Common myeloid progenitor, CD34-positive (primary cell): ENCODE data around the gene ATE1.
"Not testable (repeated sequence)": the region's sequence is repeated elsewhere in the genome, so short reads cannot be mapped to it uniquely, and the experiment has no call there.

Source experiments
- CTCF ChIA-PET: fragments of 350-600 bp; sonication (Branson Sonifier 250); formaldehyde crosslinking; loops from one replicate; lab custom pipeline; 2021; ENCODE audit warnings: antibody characterized with exemption; lab: Charles Lee
- POLR2A ChIA-PET: fragments of 350-600 bp; sonication (Branson Sonifier 250); formaldehyde crosslinking; loops from one replicate; lab custom pipeline; 2021; ENCODE audit warnings: antibody characterized with exemption; lab: Charles Lee
- DNase-seq, 3 donors: peaks; one replicate each; pipeline versions ENCODE4 v3.0.0 to v3.0.0-alpha.2; 2013
- H3K27ac ChIP-seq, 2 experiments: 1 replicate in 1 of 2; 2 replicates in 1 of 2; pipeline ENCODE4 v1.7.0; 2013; ENCODE audit warnings: inconsistent platforms in 2 of 2, low read length in 2 of 2, mild to moderate bottlenecking in 2 of 2, low read depth in 1 of 2, moderate library complexity in 1 of 2; ENCODE audit not compliant: severe bottlenecking in 2 of 2, insufficient read depth in 1 of 2, poor library complexity in 1 of 2
- H3K27me3 ChIP-seq, 5 experiments: replicated peaks in 2 of 5; 1 replicate in 3 of 5; 2 replicates in 2 of 5; pipeline versions ENCODE4 v1.6.1 to v1.7.0; 2013; ENCODE audit warnings: low read length in 4 of 5, mild to moderate bottlenecking in 2 of 5, moderate library complexity in 2 of 5, inconsistent platforms in 1 of 5; ENCODE audit not compliant: insufficient read depth in 5 of 5, control insufficient read depth in 4 of 5
- H3K36me3 ChIP-seq, 4 experiments: 1 replicate in 2 of 4; 2 replicates in 2 of 4; pipeline versions ENCODE4 v1.6.1 to v1.7.0; 2013; ENCODE audit warnings: low read length in 3 of 4, control low read depth in 1 of 4, mild to moderate bottlenecking in 1 of 4; ENCODE audit not compliant: control insufficient read depth in 4 of 4, insufficient read depth in 4 of 4
- H3K4me1 ChIP-seq, 4 experiments: 1 replicate in 3 of 4; 2 replicates in 1 of 4; pipeline versions ENCODE4 v1.6.1 to v1.7.1; 2013; ENCODE audit warnings: low read length in 3 of 4, mild to moderate bottlenecking in 3 of 4, control low read depth in 1 of 4, inconsistent platforms in 1 of 4, moderate library complexity in 1 of 4; ENCODE audit not compliant: control insufficient read depth in 4 of 4, insufficient read depth in 4 of 4; ENCODE audit errors: control extremely low read depth in 1 of 4
- H3K4me3 ChIP-seq, 7 experiments: 1 replicate in 4 of 7; 2 replicates in 3 of 7; pipeline versions ENCODE4 v1.5.1 to v1.7.0; 2013; ENCODE audit warnings: mild to moderate bottlenecking in 7 of 7, low read length in 6 of 7, moderate library complexity in 6 of 7, inconsistent platforms in 2 of 7, low read depth in 2 of 7, control low read depth in 1 of 7; ENCODE audit not compliant: insufficient read depth in 4 of 7, control insufficient read depth in 1 of 7; ENCODE audit errors: extremely low read depth in 1 of 7
- H3K9me3 ChIP-seq, 5 experiments: 1 replicate in 4 of 5; 2 replicates in 1 of 5; pipeline versions ENCODE4 v1.6.1 to v1.7.1; 2013; ENCODE audit warnings: low read length in 4 of 5, mild to moderate bottlenecking in 2 of 5, inconsistent platforms in 1 of 5, low read depth in 1 of 5, moderate library complexity in 1 of 5; ENCODE audit not compliant: control insufficient read depth in 4 of 5, insufficient read depth in 2 of 5; ENCODE audit errors: control extremely low read depth in 1 of 5
- WGBS: methylation state at CpG from one replicate; pipeline ENCODE4 v1.1.5; 2013; ENCODE audit not compliant: insufficient coverage; 5-methylcytosine and 5-hydroxymethylcytosine counted together

The ATE1 gene

GRCh38 chr10:121947343-121948330 is 19.8 kb upstream of the ATE1 start:
- CTCF ChIA-PET, result interaction anchor here (0.9 kb wide), 1 partner anchor 12 kb away, joined by 3 read pairs; no protein-coding TSS in a partner anchor
- Histone ChIP-seq H3K4me1 (peaks cover 0 to 4% (median 2%) of the 10 kb centered on the region in 4 experiments), H3K9me3 (no peaks in the 10 kb centered on the region), H3K27ac (no peak overlapping the region), H3K4me3 (no peak overlapping the region), H3K36me3 (no peaks in the 10 kb centered on the region), H3K27me3 (no peaks in the 10 kb centered on the region)
- no peak for DNase-seq
- 97% methylated on average over 5 of the region's 7 CpGs for WGBS
- POLR2A ChIA-PET, result no interaction called here

DNA sequence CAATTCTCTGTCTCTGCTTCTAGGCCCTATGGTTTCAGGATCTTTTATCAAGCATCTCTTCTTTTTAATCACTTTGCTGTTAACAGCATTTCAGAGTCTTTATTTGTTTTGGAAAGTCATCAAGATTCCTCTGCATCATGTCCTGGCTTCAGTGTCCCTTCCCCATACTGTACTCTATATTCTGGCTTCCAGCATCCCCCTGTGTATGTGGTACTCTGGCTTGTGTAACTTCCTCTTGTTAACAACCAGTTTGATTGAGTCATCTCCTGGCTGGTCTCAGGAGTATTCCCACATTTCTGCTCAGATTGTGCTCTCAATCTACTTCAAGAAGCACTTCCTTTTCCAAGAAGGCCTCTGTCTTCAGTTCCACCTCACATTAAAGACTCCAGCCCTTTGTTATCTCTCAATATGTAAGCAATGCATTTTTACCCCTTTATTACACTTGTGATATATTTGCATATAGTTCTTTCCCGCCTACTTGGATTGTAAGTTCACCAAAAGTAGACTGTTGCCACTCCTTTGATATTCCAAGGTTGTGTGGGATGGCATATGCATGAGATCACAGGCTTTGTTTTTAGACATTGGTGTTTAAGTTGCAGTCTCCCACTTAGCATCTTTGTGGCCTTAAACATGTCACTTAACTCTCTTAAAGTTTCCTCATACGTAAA is 15.1 kb upstream of the ATE1 start:
- Histone ChIP-seq H3K4me1 (peaks cover 0 to 4% (median 2%) of the 10 kb centered on the region in 4 experiments), H3K27me3 (no peaks in the 10 kb centered on the region), H3K27ac (no peak overlapping the region), H3K9me3 (no peaks in the 10 kb centered on the region), H3K4me3 (no peak overlapping the region), H3K36me3 (no peaks in the 10 kb centered on the region)
- ChIA-PET POLR2A (no interaction called here), CTCF (no interaction called here)
- DNase-seq, result peak in 2 of 3 donors; percentile 33 to 35
- 100% methylated on average over 1 of the region's 2 CpGs for WGBS

DNA sequence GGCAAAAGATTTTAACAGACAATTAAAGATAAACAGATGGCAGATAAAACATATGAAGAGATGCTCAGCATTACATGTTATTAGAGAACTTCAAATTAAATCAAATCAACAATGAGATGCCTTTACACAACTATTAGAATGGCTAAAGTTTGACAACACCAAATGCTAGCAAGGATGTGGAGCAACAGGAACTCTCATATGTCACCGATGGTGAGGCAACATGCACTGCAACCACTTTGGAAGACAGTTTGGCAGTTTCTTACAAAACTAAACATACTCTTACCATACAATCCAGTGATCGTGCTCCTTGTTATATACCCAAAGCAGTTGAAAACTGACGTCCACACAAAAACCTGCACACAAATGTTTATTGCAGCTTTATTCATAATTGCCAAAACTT is 13.7 kb upstream of the ATE1 start:
- 100% methylated on average over 3 of the region's 3 CpGs for WGBS
- Histone ChIP-seq H3K9me3 (no peaks in the 10 kb centered on the region), H3K4me3 (no peak overlapping the region), H3K27ac (no peak overlapping the region), H3K4me1 (peaks cover 0 to 4% (median 2%) of the 10 kb centered on the region in 4 experiments), H3K27me3 (no peaks in the 10 kb centered on the region), H3K36me3 (no peaks in the 10 kb centered on the region)
- ChIA-PET CTCF (no interaction called here), POLR2A (no interaction called here)
- DNase-seq, result no peak

- Histone ChIP-seq H3K4me1 (peaks cover 0 to 7% (median 0%) of the 10 kb centered on the region in 4 experiments), H3K27ac (no peak overlapping the region), H3K4me3 (no peak overlapping the region), H3K27me3 (no peaks in the 10 kb centered on the region), H3K9me3 (no peaks in the 10 kb centered on the region), H3K36me3 (no peaks in the 10 kb centered on the region)
- no peak for DNase-seq
- WGBS, result no CpG with 5 or more reads among the region's 2 CpGs
- ChIA-PET CTCF (interaction anchor here (0.8 to 1.3 kb wide), 2 partner anchors 8 to 36 kb away, joined by 3 to 4 read pairs; no protein-coding TSS in a partner anchor), POLR2A (no interaction called here)
These were observed 8.5 kb upstream of the ATE1 start for GRCh38 chr10:121936295-121936694.

GRCh38 chr10:121935702-121936101 is 7.9 kb upstream of the ATE1 start:
- H3K27ac ChIP-seq, result no peak overlapping the region
- H3K9me3 ChIP-seq, result no peaks in the 10 kb centered on the region
- H3K27me3 ChIP-seq, result no peaks in the 10 kb centered on the region
- ChIA-PET CTCF (interaction anchor here (0.8 kb wide), 1 partner anchor 9 kb away, joined by 4 read pairs; no protein-coding TSS in a partner anchor), POLR2A (no interaction called here)
- DNase-seq, result no peak
- H3K4me1 ChIP-seq, result peaks cover 0 to 7% (median 0%) of the 10 kb centered on the region in 4 experiments
- no peaks in the 10 kb centered on the region for H3K36me3 ChIP-seq
- WGBS, result 75% methylated on average over 7 of the region's 7 CpGs
- no peak overlapping the region for H3K4me3 ChIP-seq

- H3K27me3 ChIP-seq, H3K9me3 ChIP-seq, H3K4me3 ChIP-seq, H3K36me3 ChIP-seq, POLR2A ChIA-PET, CTCF ChIA-PET, H3K27ac ChIP-seq, DNase-seq: not testable (repeated sequence)
- H3K4me1 ChIP-seq, result peaks cover 4 to 17% (median 10%) of the 10 kb centered on the region in 4 experiments
- 93% methylated on average over 10 of the region's 11 CpGs for WGBS
These were observed 2.6 kb upstream of the ATE1 start for GRCh38 chr10:121930268-121931085.
